ENCODE results near the gene CHST13. TPM values are rescaled to one million over a fixed set of nuclear protein-coding genes. Genes with fewer than 3 reads are reported as not detected.

CHST13 gene
- total and polyA plus RNA-seq, 7 donors, result 0.07 to 0.20 TPM; not detected in 5

GRCh38 chr3:126556637-126557414, 32.9 kb downstream of the CHST13 start:
- ATAC-seq (no peak), DNase-seq (peak in 1 of 2 donors; percentile 32)
- Histone ChIP-seq H3K36me3 (ENCODE audit: insufficient read depth in 1 of 2, low read depth in 1 of 2) (no peaks in the 10 kb centered on the region), H3K9me3 (no peaks in the 10 kb centered on the region), H3K27ac (no peak overlapping the region), H3K4me1 (no peaks in the 10 kb centered on the region), H3K4me3 (no peak overlapping the region), H3K27me3 (ENCODE audit: insufficient read depth in 3 of 3, low read length in 2 of 3) (no peaks in the 10 kb centered on the region)
- no peak for TF ChIP-seq CTCF (IDR thresholded peaks at IDR 0.05)
- intact Hi-C loops (cut with DNase I), result no loop called here
- WGBS, 3 donors, result 82 to 91% (median 84%) methylated on average over 8 of the region's 8 CpGs

- Histone ChIP-seq H3K9me3 (no peaks in the 10 kb centered on the region), H3K36me3 (ENCODE audit: insufficient read depth in 1 of 2, low read depth in 1 of 2) (no peaks in the 10 kb centered on the region), H3K4me3 (no peak overlapping the region), H3K27me3 (ENCODE audit: insufficient read depth in 3 of 3, low read length in 2 of 3) (no peaks in the 10 kb centered on the region), H3K27ac (no peak overlapping the region), H3K4me1 (no peaks in the 10 kb centered on the region)
- intact Hi-C loops (cut with DNase I), result no loop called here
- ATAC-seq, result no peak
- no peak for TF ChIP-seq CTCF (IDR thresholded peaks at IDR 0.05)
- DNase-seq, result peak in 1 of 2 donors; percentile 42
- WGBS, 3 donors, result 83 to 91% (median 85%) methylated on average over 11 of the region's 11 CpGs
These were observed 33.4 kb downstream of the CHST13 start for GRCh38 chr3:126557415-126557745.

- DNase-seq (no peak), ATAC-seq (no peak)
- Histone ChIP-seq H3K36me3 (ENCODE audit: insufficient read depth in 1 of 2, low read depth in 1 of 2) (no peaks in the 10 kb centered on the region), H3K4me3 (no peak overlapping the region), H3K27me3 (ENCODE audit: insufficient read depth in 3 of 3, low read length in 2 of 3) (no peaks in the 10 kb centered on the region), H3K27ac (no peak overlapping the region), H3K4me1 (no peaks in the 10 kb centered on the region), H3K9me3 (peaks cover 4% of the 10 kb centered on the region)
- no peak for TF ChIP-seq CTCF (IDR thresholded peaks at IDR 0.05)
- WGBS, 3 donors, result 69 to 82% (median 82%) methylated on average over 6 of the region's 6 CpGs
- intact Hi-C loops (cut with DNase I), result no loop called here
These were observed 33.8 kb downstream of the CHST13 start for GRCh38 chr3:126557761-126558160.

- no peaks in the 10 kb centered on the region for H3K4me1 ChIP-seq
- intact Hi-C loops (cut with DNase I), result no loop called here
- ATAC-seq, result no peak
- DNase-seq, result peak in 1 of 2 donors; percentile 28
- H3K27me3 ChIP-seq (ENCODE audit: insufficient read depth in 3 of 3, low read length in 2 of 3), result no peaks in the 10 kb centered on the region
- no peaks in the 10 kb centered on the region for H3K36me3 ChIP-seq (ENCODE audit: insufficient read depth in 1 of 2, low read depth in 1 of 2)
- TF ChIP-seq CTCF (IDR thresholded peaks at IDR 0.05), result no peak
- 59 to 62% (median 61%) methylated on average over 9 of the region's 9 CpGs for WGBS, 3 donors
- H3K4me3 ChIP-seq, result no peak within 1 kb of the TSS
- no peak within 1 kb of the TSS for H3K27ac ChIP-seq
- H3K9me3 ChIP-seq, result peaks cover 6% of the 10 kb centered on the region
These were observed 34.5 kb downstream of the CHST13 start, which contains the start of gene C3orf22 for GRCh38 chr3:126558336-126559071. Gene C3orf22, minus strand, starts transcription at chr3:126558932. Its CDS starts 5,542 bp downstream, at chr3:126553390.

Data from psoas muscle (tissue), 8 donors.